Measurements from ENCODE around the gene GFER.

GFER gene

GRCh38 chr16:1976216-1976520 is 7.8 kb upstream of the GFER start:
- H3K4ac ChIP-seq (ENCODE audit: low read length): no peak overlapping the region
- no peak overlapping the region for H3K4me2 ChIP-seq (ENCODE audit: insufficient read depth, low read length, poor library complexity, severe bottlenecking)
- no peak for DNase-seq (ENCODE audit: low spot score)
- peaks cover 22% of the 10 kb centered on the region for H3K79me1 ChIP-seq (ENCODE audit: low read depth, low read length)
- peaks cover 2 to 14% of the 10 kb centered on the region in 2 donors for H3K4me1 ChIP-seq (ENCODE audit: control insufficient read depth in 2 of 2, insufficient read depth in 1 of 2, low read depth in 1 of 2, low read length in 2 of 2)
- no peak overlapping the region for H3K23ac ChIP-seq (ENCODE audit: low read depth, low read length, poor library complexity)
- H2BK12ac ChIP-seq (ENCODE audit: low read length): no peak overlapping the region
- H3K27ac ChIP-seq (replicated peaks; ENCODE audit: low read length): no peak overlapping the region
- H4K8ac ChIP-seq (ENCODE audit: low read depth, low read length): no peak overlapping the region
- H3K14ac ChIP-seq (ENCODE audit: low read length): no peak overlapping the region
- H3K18ac ChIP-seq (ENCODE audit: low read length): peak overlapping the region; percentile 13
- no peak overlapping the region for H3K4me3 ChIP-seq (ENCODE audit: low read length in 2 of 2)
- H4K91ac ChIP-seq (ENCODE audit: low read depth, low read length, poor library complexity): no peak overlapping the region
- WGBS, 2 donors (ENCODE audit: extremely low coverage in 2 of 2, insufficient read length in 2 of 2, insufficient replicate concordance in 1 of 2): no CpG with 5 or more reads among the region's 8 CpGs
- H2BK120ac ChIP-seq (ENCODE audit: low read depth, low read length): no peak overlapping the region
- H3K9me3 ChIP-seq (replicated peaks in 1 of 2; ENCODE audit: control insufficient read depth in 2 of 2, insufficient read depth in 1 of 2, low read depth in 1 of 2, low read length in 2 of 2): no peaks in the 10 kb centered on the region
- H2BK5ac ChIP-seq (ENCODE audit: low read length): no peak overlapping the region
- no peak overlapping the region for H2AK5ac ChIP-seq (ENCODE audit: low read depth, low read length)
- H2AFZ ChIP-seq (ENCODE audit: low read length): no peak overlapping the region
- no peak overlapping the region for H3K9ac ChIP-seq (ENCODE audit: low read depth, low read length, poor library complexity)
- H3K27me3 ChIP-seq (ENCODE audit: control insufficient read depth in 3 of 3, insufficient read depth in 3 of 3, low read depth in 1 of 3, low read length in 3 of 3): peaks cover 0 to 31% (median 18%) of the 10 kb centered on the region in 3 experiments
- peaks cover 31 to 47% of the 10 kb centered on the region in 2 donors for H3K36me3 ChIP-seq (replicated peaks in 1 of 2; ENCODE audit: control insufficient read depth in 2 of 2, insufficient read depth in 2 of 2, low read length in 2 of 2)
- H2BK15ac ChIP-seq (ENCODE audit: low read length): no peak overlapping the region

DNA sequence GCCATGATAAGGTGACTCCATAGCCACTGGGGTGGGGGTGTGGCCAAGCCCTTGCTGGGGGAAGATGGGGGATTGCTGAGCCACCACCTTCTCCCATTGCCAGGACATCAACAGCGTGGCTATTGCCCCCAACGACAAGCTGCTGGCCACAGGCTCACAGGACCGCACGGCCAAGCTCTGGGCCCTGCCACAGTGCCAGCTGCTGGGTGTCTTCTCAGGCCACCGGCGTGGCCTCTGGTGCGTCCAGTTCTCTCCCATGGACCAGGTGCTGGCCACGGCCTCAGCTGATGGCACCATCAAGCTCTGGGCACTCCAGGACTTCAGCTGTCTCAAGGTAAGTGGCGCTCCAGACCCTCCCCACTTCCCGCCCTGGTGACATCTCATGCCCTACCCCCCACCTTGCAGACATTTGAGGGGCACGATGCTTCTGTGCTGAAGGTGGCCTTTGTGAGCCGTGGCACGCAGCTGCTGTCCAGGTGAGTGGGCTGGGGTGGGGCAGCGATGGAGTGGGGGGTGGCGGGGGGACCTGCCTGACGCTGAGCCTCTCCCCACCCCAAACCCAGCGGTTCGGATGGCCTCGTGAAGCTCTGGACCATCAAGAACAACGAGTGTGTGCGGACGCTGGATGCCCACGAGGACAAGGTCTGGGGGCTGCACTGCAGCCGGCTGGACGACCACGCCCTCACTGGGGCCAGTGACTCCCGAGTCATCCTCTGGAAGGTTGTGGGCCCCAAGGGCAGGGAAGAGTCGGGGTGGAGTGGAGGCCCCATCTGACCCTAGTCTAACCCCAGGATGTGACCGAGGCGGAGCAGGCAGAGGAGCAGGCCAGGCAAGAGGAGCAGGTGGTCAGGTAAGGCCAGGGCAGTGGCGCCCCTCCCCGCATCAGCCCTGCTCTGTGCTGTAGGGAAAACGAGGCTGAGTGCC is 6.8 kb upstream of the GFER start:
- H3K9me3 ChIP-seq (replicated peaks in 1 of 2; ENCODE audit: control insufficient read depth in 2 of 2, insufficient read depth in 1 of 2, low read depth in 1 of 2, low read length in 2 of 2): no peaks in the 10 kb centered on the region
- H2AFZ ChIP-seq (ENCODE audit: low read length): no peak overlapping the region
- peaks cover 31 to 47% of the 10 kb centered on the region in 2 donors for H3K36me3 ChIP-seq (replicated peaks in 1 of 2; ENCODE audit: control insufficient read depth in 2 of 2, insufficient read depth in 2 of 2, low read length in 2 of 2)
- peak overlapping the region; percentile 43 for H3K23ac ChIP-seq (ENCODE audit: low read depth, low read length, poor library complexity)
- H3K18ac ChIP-seq (ENCODE audit: low read length): no peak overlapping the region
- H2BK15ac ChIP-seq (ENCODE audit: low read length): no peak overlapping the region
- DNase-seq (ENCODE audit: low spot score): no peak
- H3K4ac ChIP-seq (ENCODE audit: low read length): no peak overlapping the region
- no peak overlapping the region for H2BK5ac ChIP-seq (ENCODE audit: low read length)
- H2BK12ac ChIP-seq (ENCODE audit: low read length): no peak overlapping the region
- no peak overlapping the region for H2BK120ac ChIP-seq (ENCODE audit: low read depth, low read length)
- H4K8ac ChIP-seq (ENCODE audit: low read depth, low read length): no peak overlapping the region
- H3K4me1 ChIP-seq (ENCODE audit: control insufficient read depth in 2 of 2, insufficient read depth in 1 of 2, low read depth in 1 of 2, low read length in 2 of 2): peaks cover 10 to 23% of the 10 kb centered on the region in 2 donors
- no peak overlapping the region for H3K27ac ChIP-seq (replicated peaks; ENCODE audit: low read length)
- H2AK5ac ChIP-seq (ENCODE audit: low read depth, low read length): no peak overlapping the region
- H3K79me1 ChIP-seq (ENCODE audit: low read depth, low read length): peaks cover 18% of the 10 kb centered on the region
- H3K4me2 ChIP-seq (ENCODE audit: insufficient read depth, low read length, poor library complexity, severe bottlenecking): no peak overlapping the region
- H3K4me3 ChIP-seq (ENCODE audit: low read length in 2 of 2): no peak overlapping the region
- no peak overlapping the region for H3K14ac ChIP-seq (ENCODE audit: low read length)
- H4K91ac ChIP-seq (ENCODE audit: low read depth, low read length, poor library complexity): no peak overlapping the region
- WGBS, 2 donors (ENCODE audit: extremely low coverage in 2 of 2, insufficient read length in 2 of 2, insufficient replicate concordance in 1 of 2): no CpG with 5 or more reads among the region's 33 CpGs
- H3K9ac ChIP-seq (ENCODE audit: low read depth, low read length, poor library complexity): peak overlapping the region; percentile 50
- H3K27me3 ChIP-seq (ENCODE audit: control insufficient read depth in 3 of 3, insufficient read depth in 3 of 3, low read depth in 1 of 3, low read length in 3 of 3): peaks cover 0 to 42% (median 18%) of the 10 kb centered on the region in 3 experiments

DNA sequence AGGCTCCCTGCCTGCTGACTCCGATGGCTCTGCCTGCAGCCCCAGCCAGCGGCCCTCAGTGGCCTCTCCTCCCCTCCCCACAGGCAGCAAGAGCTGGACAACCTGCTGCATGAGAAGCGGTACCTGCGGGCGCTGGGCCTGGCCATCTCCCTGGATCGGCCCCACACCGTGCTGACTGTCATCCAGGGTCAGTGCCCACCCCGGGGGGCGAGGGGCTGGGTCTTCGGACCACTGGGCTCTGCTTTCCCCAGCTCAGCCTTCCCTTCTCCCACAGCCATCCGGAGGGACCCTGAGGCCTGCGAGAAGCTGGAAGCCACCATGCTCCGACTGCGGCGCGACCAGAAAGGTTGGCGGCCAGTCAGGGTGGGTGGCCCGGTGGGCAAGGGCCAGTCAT is 6.1 kb upstream of the GFER start:
- Histone ChIP-seq H3K9me3 (replicated peaks in 1 of 2; ENCODE audit: control insufficient read depth in 2 of 2, insufficient read depth in 1 of 2, low read depth in 1 of 2, low read length in 2 of 2) (no peaks in the 10 kb centered on the region), H3K23ac (ENCODE audit: low read depth, low read length, poor library complexity) (peak overlapping the region; percentile 43), H4K8ac (ENCODE audit: low read depth, low read length) (no peak overlapping the region), H3K14ac (ENCODE audit: low read length) (no peak overlapping the region), H2BK120ac (ENCODE audit: low read depth, low read length) (no peak overlapping the region), H4K91ac (ENCODE audit: low read depth, low read length, poor library complexity) (no peak overlapping the region), H3K79me1 (ENCODE audit: low read depth, low read length) (peaks cover 12% of the 10 kb centered on the region), H3K36me3 (replicated peaks in 1 of 2; ENCODE audit: control insufficient read depth in 2 of 2, insufficient read depth in 2 of 2, low read length in 2 of 2) (peaks cover 31 to 47% of the 10 kb centered on the region in 2 donors), H3K4me3 (ENCODE audit: low read length in 2 of 2) (no peak overlapping the region), H2AK5ac (ENCODE audit: low read depth, low read length) (no peak overlapping the region), H3K4ac (ENCODE audit: low read length) (no peak overlapping the region), H3K4me1 (ENCODE audit: control insufficient read depth in 2 of 2, insufficient read depth in 1 of 2, low read depth in 1 of 2, low read length in 2 of 2) (peaks cover 10 to 22% of the 10 kb centered on the region in 2 donors), H2BK12ac (ENCODE audit: low read length) (no peak overlapping the region), H3K27me3 (ENCODE audit: control insufficient read depth in 3 of 3, insufficient read depth in 3 of 3, low read depth in 1 of 3, low read length in 3 of 3) (peaks cover 0 to 48% (median 18%) of the 10 kb centered on the region in 3 experiments), H3K9ac (ENCODE audit: low read depth, low read length, poor library complexity) (peak overlapping the region; percentile 50), H3K4me2 (ENCODE audit: insufficient read depth, low read length, poor library complexity, severe bottlenecking) (no peak overlapping the region), H2AFZ (ENCODE audit: low read length) (no peak overlapping the region), H2BK15ac (ENCODE audit: low read length) (no peak overlapping the region), H2BK5ac (ENCODE audit: low read length) (no peak overlapping the region), H3K27ac (replicated peaks; ENCODE audit: low read length) (no peak overlapping the region), H3K18ac (ENCODE audit: low read length) (no peak overlapping the region)
- DNase-seq (ENCODE audit: low spot score): no peak
- WGBS, 2 donors (ENCODE audit: extremely low coverage in 2 of 2, insufficient read length in 2 of 2, insufficient replicate concordance in 1 of 2): no CpG with 5 or more reads among the region's 18 CpGs

DNA sequence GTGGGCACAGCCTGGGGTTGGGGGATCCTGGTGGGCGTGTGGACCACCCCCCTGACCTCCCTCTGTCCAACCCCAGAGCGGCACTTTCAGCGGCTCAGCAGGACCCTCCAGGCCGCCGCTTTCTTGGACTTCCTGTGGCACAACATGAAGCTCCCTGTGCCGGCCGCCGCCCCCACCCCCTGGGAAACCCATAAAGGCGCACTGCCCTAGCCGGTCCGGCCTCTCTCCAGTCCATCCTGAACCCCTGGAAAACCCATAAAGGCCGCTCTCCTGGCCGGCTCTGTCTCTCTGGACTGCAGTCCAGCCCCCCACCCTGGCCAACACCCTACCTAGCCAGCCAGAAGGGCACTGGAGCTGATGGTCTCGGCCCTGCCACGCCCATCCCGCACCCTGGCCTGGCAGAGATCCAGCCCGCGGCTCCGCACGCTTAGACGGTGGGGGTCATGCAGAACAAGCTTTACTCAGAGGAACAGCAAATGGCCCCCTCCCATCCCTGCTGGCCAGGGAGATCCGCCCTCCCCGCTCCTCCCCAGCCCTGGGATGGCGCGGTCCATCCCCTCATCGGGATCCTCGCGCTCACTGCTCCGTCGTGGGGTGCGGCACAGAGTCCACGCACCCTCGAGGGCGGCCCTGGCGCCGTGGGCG is 5.4 kb upstream of the GFER start:
- peaks cover 10 to 24% of the 10 kb centered on the region in 2 donors for H3K4me1 ChIP-seq (ENCODE audit: control insufficient read depth in 2 of 2, insufficient read depth in 1 of 2, low read depth in 1 of 2, low read length in 2 of 2)
- H3K4me3 ChIP-seq (ENCODE audit: low read length in 2 of 2): no peak overlapping the region
- H2AFZ ChIP-seq (ENCODE audit: low read length): no peak overlapping the region
- H2BK15ac ChIP-seq (ENCODE audit: low read length): no peak overlapping the region
- no peak overlapping the region for H3K27ac ChIP-seq (replicated peaks; ENCODE audit: low read length)
- no peaks in the 10 kb centered on the region for H3K9me3 ChIP-seq (replicated peaks in 1 of 2; ENCODE audit: control insufficient read depth in 2 of 2, insufficient read depth in 1 of 2, low read depth in 1 of 2, low read length in 2 of 2)
- H3K36me3 ChIP-seq (replicated peaks in 1 of 2; ENCODE audit: control insufficient read depth in 2 of 2, insufficient read depth in 2 of 2, low read length in 2 of 2): peaks cover 31 to 47% of the 10 kb centered on the region in 2 donors
- peaks cover 0 to 50% (median 18%) of the 10 kb centered on the region in 3 experiments for H3K27me3 ChIP-seq (ENCODE audit: control insufficient read depth in 3 of 3, insufficient read depth in 3 of 3, low read depth in 1 of 3, low read length in 3 of 3)
- no peak for DNase-seq (ENCODE audit: low spot score)
- no peak overlapping the region for H3K4me2 ChIP-seq (ENCODE audit: insufficient read depth, low read length, poor library complexity, severe bottlenecking)
- peak overlapping the region; percentile 90 for H2BK12ac ChIP-seq (ENCODE audit: low read length)
- no CpG with 5 or more reads among the region's 37 CpGs for WGBS, 2 donors (ENCODE audit: extremely low coverage in 2 of 2, insufficient read length in 2 of 2, insufficient replicate concordance in 1 of 2)
- H2AK5ac ChIP-seq (ENCODE audit: low read depth, low read length): peak overlapping the region; percentile 75
- no peak overlapping the region for H4K91ac ChIP-seq (ENCODE audit: low read depth, low read length, poor library complexity)
- no peak overlapping the region for H4K8ac ChIP-seq (ENCODE audit: low read depth, low read length)
- no peak overlapping the region for H2BK5ac ChIP-seq (ENCODE audit: low read length)
- H3K79me1 ChIP-seq (ENCODE audit: low read depth, low read length): peaks cover 12% of the 10 kb centered on the region
- H2BK120ac ChIP-seq (ENCODE audit: low read depth, low read length): no peak overlapping the region
- H3K14ac ChIP-seq (ENCODE audit: low read length): no peak overlapping the region
- peak overlapping the region; percentile 21 for H3K9ac ChIP-seq (ENCODE audit: low read depth, low read length, poor library complexity)
- H3K4ac ChIP-seq (ENCODE audit: low read length): no peak overlapping the region
- H3K23ac ChIP-seq (ENCODE audit: low read depth, low read length, poor library complexity): peak overlapping the region; percentile 99
- H3K18ac ChIP-seq (ENCODE audit: low read length): no peak overlapping the region

All from neuronal stem cell (in vitro differentiated cells).